GM23338 (cell line): ENCODE results near the gene HHIPL1. TPM values are rescaled to one million over a fixed set of nuclear protein-coding genes. Genes with fewer than 3 reads are reported as not detected.

Source experiments
- ATAC-seq: fragments of 200-7000 bp; cut with Tn5 transposase; 3 replicates; pipeline ENCODE4 v1.9.1; 2020
- DNase-seq: peaks from one replicate; pipeline ENCODE4 v3.0.0-alpha.2; 2015; ENCODE audit warnings: low spot score
- H2AFZ ChIP-seq: fragments of 200-600 bp; sonication (generic); 2 replicates; pipeline ENCODE4 v1.8.0; 2016; ENCODE audit warnings: antibody characterized with exemption, mild to moderate bottlenecking, moderate library complexity
- H3F3A ChIP-seq: fragments of 200-600 bp; sonication (generic); replicated peaks from 2 replicates; pipeline ENCODE4 v1.8.0; 2017; ENCODE audit warnings: antibody characterized with exemption, mixed run types, low read depth
- H3K27ac ChIP-seq: fragments of 200-600 bp; sonication (generic); 2 replicates; pipeline ENCODE4 v1.6.1; 2016; ENCODE audit warnings: low read depth
- H3K27me3 ChIP-seq: fragments of 200-600 bp; sonication (generic); 2 replicates; pipeline ENCODE4 v1.8.0; 2016; ENCODE audit warnings: mild to moderate bottlenecking, mixed run types, moderate library complexity; ENCODE audit not compliant: insufficient read depth
- H3K36me3 ChIP-seq: fragments of 200-600 bp; sonication (generic); 2 replicates; pipeline ENCODE4 v1.8.0; 2016; ENCODE audit warnings: mild to moderate bottlenecking; ENCODE audit not compliant: insufficient read depth
- H3K4me1 ChIP-seq: fragments of 200-600 bp; sonication (generic); 2 replicates; pipeline ENCODE4 v1.8.0; 2016; ENCODE audit warnings: mild to moderate bottlenecking, moderate library complexity; ENCODE audit not compliant: insufficient read depth
- H3K4me2 ChIP-seq: fragments of 200-600 bp; sonication (generic); 2 replicates; pipeline ENCODE4 v1.7.1; 2017; ENCODE audit warnings: mixed run types
- H3K4me3 ChIP-seq: fragments of 200-600 bp; sonication (generic); 2 replicates; pipeline ENCODE4 v1.6.1; 2016; ENCODE audit warnings: mixed run types
- H3K79me2 ChIP-seq: fragments of 200-600 bp; sonication (generic); replicated peaks from 2 replicates; pipeline ENCODE4 v1.8.0; 2017; ENCODE audit warnings: mild to moderate bottlenecking; ENCODE audit not compliant: insufficient read depth
- H3K9me2 ChIP-seq: fragments of 200-600 bp; sonication (generic); 2 replicates; pipeline ENCODE4 v1.8.0; 2017; ENCODE audit not compliant: insufficient read depth
- H4K20me1 ChIP-seq: fragments of 200-600 bp; sonication (generic); replicated peaks from 2 replicates; pipeline ENCODE4 v1.8.0; 2017; ENCODE audit warnings: mild to moderate bottlenecking; ENCODE audit not compliant: insufficient read depth
- H3K27ac Mint-ChIP-seq: 2 replicates; pipeline ENCODE4 v1.8.0; 2020; ENCODE audit warnings: inconsistent platforms, mild to moderate bottlenecking, moderate library complexity, mixed read lengths
- H3K27me3 Mint-ChIP-seq: 3 replicates; pipeline ENCODE4 v1.8.0; 2022; ENCODE audit warnings: low read depth, mild to moderate bottlenecking, moderate library complexity, mixed read lengths, inconsistent platforms; ENCODE audit not compliant: insufficient read depth, poor library complexity
- H3K36me3 Mint-ChIP-seq: 3 replicates; pipeline ENCODE4 v1.8.0; 2021; ENCODE audit warnings: low read depth, mild to moderate bottlenecking, inconsistent platforms, moderate library complexity, mixed read lengths
- H3K4me1 Mint-ChIP-seq: 3 replicates; pipeline ENCODE4 v1.8.0; 2020; ENCODE audit warnings: mild to moderate bottlenecking, inconsistent platforms, mixed read lengths
- H3K4me3 Mint-ChIP-seq: 3 replicates; pipeline ENCODE4 v1.8.0; 2021; ENCODE audit warnings: moderate library complexity, mild to moderate bottlenecking, inconsistent platforms, mixed read lengths
- H3K9me3 Mint-ChIP-seq: 3 replicates; pipeline ENCODE4 v1.8.0; 2020; ENCODE audit warnings: moderate library complexity, mild to moderate bottlenecking, inconsistent platforms, mixed read lengths
- ETS1 ChIP-seq: IDR thresholded peaks from 2 replicates; pipeline ENCODE4 v1.6.1; 2016; ENCODE audit warnings: antibody characterized with exemption
- EZH2 ChIP-seq: fragments of 200-600 bp; sonication (generic); IDR thresholded peaks from one replicate; pipeline ENCODE4 v1.8.0; 2017; ENCODE audit warnings: antibody characterized with exemption, mild to moderate bottlenecking, low read depth; ENCODE audit not compliant: unreplicated experiment
- JUNB ChIP-seq: IDR thresholded peaks from one replicate; pipeline ENCODE4 v1.6.1; 2016; ENCODE audit warnings: antibody characterized with exemption; ENCODE audit not compliant: unreplicated experiment
- NANOG ChIP-seq: IDR thresholded peaks from 2 replicates; pipeline ENCODE4 v1.6.1; 2016; ENCODE audit warnings: antibody characterized with exemption, borderline replicate concordance
- POLR2AphosphoS5 ChIP-seq: IDR thresholded peaks from 2 replicates; pipeline ENCODE4 v1.6.1; 2016; ENCODE audit warnings: antibody characterized with exemption, low read depth
- REST ChIP-seq: IDR thresholded peaks from one replicate; pipeline ENCODE4 v1.6.1; 2018; ENCODE audit warnings: antibody characterized with exemption; ENCODE audit not compliant: unreplicated experiment
- STAT1 ChIP-seq: IDR thresholded peaks from one replicate; pipeline ENCODE4 v1.6.1; 2016; ENCODE audit warnings: antibody characterized with exemption; ENCODE audit not compliant: unreplicated experiment
- ZNF331 ChIP-seq: fragments of 250-450 bp; sonication (Bioruptor Pico); IDR thresholded peaks from 2 replicates; pipeline ENCODE4 v1.5.0; 2020; ENCODE audit warnings: low read depth, mild to moderate bottlenecking, moderate library complexity
- polyA plus RNA-seq: library from polyadenylated mRNA; unstranded; fragments of >200 nt; fragmentation: Nextera tagmentation; extraction: Ambion mirVana; gene quantifications from 2 replicates; pipeline ENCODE4 v1.2.1, GENCODE V29; 2016
- total RNA-seq: library from RNA; depleted of rRNA; stranded (reverse); fragments of >200 nt; shearing (Covaris generic); gene quantifications from 2 replicates; pipeline ENCODE4 v1.2.3, GENCODE V29; 2014

The HHIPL1 gene
- total and polyA plus RNA-seq, 2 experiments from 2014 or later = 1.9 to 2.0 TPM

DNA sequence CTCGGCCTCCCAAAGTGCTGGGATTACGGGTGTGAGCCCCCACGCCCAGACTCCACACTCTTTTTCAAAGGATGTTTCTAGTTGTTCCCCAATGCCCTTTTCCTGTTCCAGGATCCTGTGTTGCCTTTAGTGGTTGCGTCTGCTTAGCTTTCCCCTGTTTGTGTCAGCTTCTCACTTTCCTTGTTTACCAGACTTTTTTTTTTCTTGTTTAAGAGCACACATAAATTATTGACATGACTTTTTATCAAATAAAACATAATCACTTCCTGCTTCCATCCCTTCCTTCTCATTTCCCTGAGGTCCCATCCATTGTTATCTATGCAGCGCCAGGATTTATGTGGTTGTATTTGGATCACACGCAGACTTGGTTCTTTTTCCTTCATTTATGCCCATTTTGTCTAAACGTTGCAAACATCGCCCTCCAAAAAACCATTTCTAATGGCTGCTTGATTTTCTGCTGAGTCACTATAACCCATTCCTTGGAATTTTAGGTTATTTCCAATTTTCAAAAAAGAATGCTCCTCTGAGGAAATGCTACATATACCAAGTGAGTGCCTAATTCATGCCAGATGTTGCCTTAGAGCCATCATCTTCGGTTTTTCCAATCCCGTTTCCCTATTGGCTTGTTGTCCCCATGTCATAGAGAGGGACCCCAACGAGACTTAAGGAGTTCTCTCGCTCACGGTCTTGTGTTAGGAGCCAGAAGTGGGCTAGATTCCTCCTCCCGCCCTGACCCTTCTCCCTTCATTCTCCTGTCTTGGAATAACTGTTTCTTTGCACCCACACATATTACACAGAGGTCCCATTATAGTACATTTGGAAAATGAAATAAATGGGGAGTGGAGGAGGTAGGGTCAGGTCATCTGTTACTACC lies 25.7 kb downstream of the HHIPL1 start:
- Histone ChIP-seq H3K36me3 (no peaks in the 10 kb centered on the region), H3K9me2 (no peaks in the 10 kb centered on the region), H3K4me3 (no peak overlapping the region), H4K20me1 (no peaks in the 10 kb centered on the region), H3F3A (no peaks in the 10 kb centered on the region; the same call in 1 of the 2 replicates), H3K27me3 (no peaks in the 10 kb centered on the region), H2AFZ (no peak overlapping the region), H3K27ac (no peak overlapping the region), H3K4me2 (peak overlapping the region; percentile 69), H3K4me1 (peaks cover 31% of the 10 kb centered on the region), H3K79me2 (no peaks in the 10 kb centered on the region)
- Mint-ChIP-seq H3K9me3 (no peaks in the 10 kb centered on the region), H3K4me3 (no peak overlapping the region), H3K27ac (peak overlapping the region; percentile 11; the same call in 1 of the 2 replicates), H3K36me3 (no peaks in the 10 kb centered on the region), H3K27me3 (peaks cover 13% of the 10 kb centered on the region), H3K4me1 (peaks cover 51% of the 10 kb centered on the region)
- ATAC-seq (no peak), DNase-seq (no peak)
- TF ChIP-seq NANOG = no peak
- TF ChIP-seq POLR2AphosphoS5 = no peak
- no peak for TF ChIP-seq ETS1
- TF ChIP-seq ZNF331 (CRISPR knock-in tag) = no peak
- TF ChIP-seq STAT1 = no peak
- TF ChIP-seq REST = no peak
- TF ChIP-seq EZH2 = no peak
- TF ChIP-seq JUNB = no peak
